ENCODE measurements around the gene CDC23.

The CDC23 gene

DNA sequence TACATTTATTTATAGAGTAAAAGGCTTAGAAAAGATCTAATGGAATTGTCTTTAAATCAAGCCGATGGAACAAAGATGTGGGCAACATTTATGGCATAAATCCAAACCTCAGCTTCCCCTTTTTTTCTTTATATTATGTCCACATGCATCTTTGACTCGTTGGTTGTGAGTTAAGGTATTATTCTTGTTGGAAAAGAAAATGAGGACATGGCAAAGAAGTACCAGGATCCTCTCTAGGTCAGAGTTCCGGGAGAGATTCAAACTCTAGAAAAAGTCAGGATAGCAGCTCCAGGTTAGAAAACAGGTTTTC is 73.4 kb downstream of the CDC23 start:
- no peak for DNase-seq (ENCODE audit: low spot score)

DNA sequence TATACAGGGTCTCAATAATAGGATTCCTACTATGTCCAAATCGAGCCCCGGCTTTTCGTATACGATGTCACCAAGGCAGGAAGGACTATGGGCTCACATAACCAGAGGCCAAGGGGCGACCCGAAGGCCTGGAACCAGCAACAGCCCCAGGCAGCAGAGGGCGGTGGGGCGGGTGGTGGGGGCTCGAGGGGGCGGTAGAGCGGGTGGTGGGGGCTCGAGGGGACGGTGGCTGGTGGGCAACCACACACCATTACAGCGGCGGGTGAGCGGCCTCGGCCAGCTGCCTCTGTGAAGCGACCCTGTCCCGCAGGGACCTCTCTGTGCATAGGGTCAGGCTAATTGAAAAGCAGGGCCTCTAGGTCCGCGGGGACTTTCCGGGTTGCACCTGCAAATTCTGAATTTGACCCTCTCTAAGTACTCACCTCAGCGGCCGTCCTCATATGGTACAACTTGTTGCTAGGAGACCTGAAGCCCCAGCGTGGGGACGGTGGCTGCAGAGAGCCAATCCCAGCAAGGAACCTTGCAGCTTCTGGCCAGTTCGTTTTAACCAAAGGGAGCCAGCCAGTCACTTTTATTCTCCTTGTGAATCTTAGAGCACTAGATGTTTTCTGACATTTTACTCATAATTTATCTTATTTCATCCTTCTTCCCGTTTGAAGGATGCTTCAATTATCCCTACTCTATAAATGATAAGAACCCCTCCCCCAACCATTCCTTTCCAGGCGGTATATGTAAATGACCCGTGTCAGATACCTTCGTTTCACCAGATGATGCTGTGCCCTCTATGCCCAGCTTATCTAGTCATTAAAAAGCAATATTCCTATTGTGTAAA is 74.0 kb downstream of the CDC23 start, which contains the start of gene NME5:
Gene NME5, minus strand, starts transcription at position 480 of the 832 bp plus-strand sequence. CDS start 648 bp downstream, outside the sequence.
- no peak for DNase-seq (ENCODE audit: low spot score)
